ENCODE data around the gene SYT7.

- TF ChIP-seq POLR2A (IDR thresholded peaks at IDR 0.05; ENCODE audit: low read depth, low read length): no peak
- no peak for TF ChIP-seq CTCF (conservative IDR thresholded peaks at IDR 0.05; ENCODE audit: low read depth, low read length)
- TF ChIP-seq, protein P1, sequence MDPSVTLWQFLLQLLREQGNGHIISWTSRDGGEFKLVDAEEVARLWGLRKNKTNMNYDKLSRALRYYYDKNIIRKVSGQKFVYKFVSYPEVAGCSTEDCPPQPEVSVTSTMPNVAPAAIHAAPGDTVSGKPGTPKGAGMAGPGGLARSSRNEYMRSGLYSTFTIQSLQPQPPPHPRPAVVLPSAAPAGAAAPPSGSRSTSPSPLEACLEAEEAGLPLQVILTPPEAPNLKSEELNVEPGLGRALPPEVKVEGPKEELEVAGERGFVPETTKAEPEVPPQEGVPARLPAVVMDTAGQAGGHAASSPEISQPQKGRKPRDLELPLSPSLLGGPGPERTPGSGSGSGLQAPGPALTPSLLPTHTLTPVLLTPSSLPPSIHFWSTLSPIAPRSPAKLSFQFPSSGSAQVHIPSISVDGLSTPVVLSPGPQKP (IDR thresholded peaks at IDR 0.05; ENCODE audit: borderline replicate concordance, low read depth, low read length): no peak
- TF ChIP-seq RFX5 (IDR thresholded peaks at IDR 0.05; ENCODE audit: low read depth, low read length): no peak
- TF ChIP-seq SMC3 (IDR thresholded peaks at IDR 0.05; ENCODE audit: low read depth, low read length): no peak
- TF ChIP-seq CEBPB (IDR thresholded peaks at IDR 0.05; ENCODE audit: low read depth, low read length): no peak
- no peak for TF ChIP-seq BHLHE40 (IDR thresholded peaks at IDR 0.05; ENCODE audit: low read depth, low read length)
- no peak for TF ChIP-seq FOS (IDR thresholded peaks at IDR 0.05; ENCODE audit: low read depth, low read length)
These were observed 24.9 kb downstream of the SYT7 start for GRCh38 chr11:61555978-61556377.

Data from IMR-90 (cell line).